Measurements from ENCODE around the gene RBBP8NL.

GRCh38 chr20:62405981-62406513 is 21.3 kb downstream of the RBBP8NL start:
- TF ChIP-seq CTCF (conservative IDR thresholded peaks at IDR 0.05; ENCODE audit: low read length) (no peak), EZH2phosphoT487 (IDR thresholded peaks at IDR 0.05; ENCODE audit: borderline replicate concordance) (no peak)
